Adipocyte (in vitro differentiated cells): Measurements from ENCODE around the gene SYDE2.
"Not testable (repeated sequence)": the region's sequence is repeated elsewhere in the genome, so short reads cannot be mapped to it uniquely, and the experiment has no call there.

ENCODE experiments used
- DNase-seq: peaks from one replicate; pipeline ENCODE4 v3.0.0-alpha.2; 2015; ENCODE audit warnings: low read depth
- H3K27me3 ChIP-seq: replicated peaks from 2 replicates; pipeline ENCODE4 v1.7.0; 2013; ENCODE audit warnings: mild to moderate bottlenecking, low read length, moderate library complexity; ENCODE audit not compliant: control insufficient read depth, insufficient read depth
- H3K36me3 ChIP-seq: 2 replicates; pipeline ENCODE4 v1.7.0; 2013; ENCODE audit warnings: low read length, mild to moderate bottlenecking, moderate library complexity; ENCODE audit not compliant: control insufficient read depth, insufficient read depth, severe bottlenecking
- H3K4me1 ChIP-seq: 2 replicates; pipeline ENCODE4 v1.7.0; 2013; ENCODE audit warnings: mild to moderate bottlenecking, low read length, moderate library complexity; ENCODE audit not compliant: control insufficient read depth, insufficient read depth
- H3K4me3 ChIP-seq: 2 replicates; pipeline ENCODE4 v1.7.0; 2013; ENCODE audit warnings: mild to moderate bottlenecking, low read length, moderate library complexity
- H3K9ac ChIP-seq: 2 replicates; pipeline ENCODE4 v1.7.0; 2013; ENCODE audit warnings: mild to moderate bottlenecking, low read length, moderate library complexity
- H3K9me3 ChIP-seq: 2 replicates; pipeline ENCODE4 v1.7.0; 2013; ENCODE audit warnings: mild to moderate bottlenecking, low read length, moderate library complexity; ENCODE audit not compliant: control insufficient read depth

SYDE2 gene

DNA sequence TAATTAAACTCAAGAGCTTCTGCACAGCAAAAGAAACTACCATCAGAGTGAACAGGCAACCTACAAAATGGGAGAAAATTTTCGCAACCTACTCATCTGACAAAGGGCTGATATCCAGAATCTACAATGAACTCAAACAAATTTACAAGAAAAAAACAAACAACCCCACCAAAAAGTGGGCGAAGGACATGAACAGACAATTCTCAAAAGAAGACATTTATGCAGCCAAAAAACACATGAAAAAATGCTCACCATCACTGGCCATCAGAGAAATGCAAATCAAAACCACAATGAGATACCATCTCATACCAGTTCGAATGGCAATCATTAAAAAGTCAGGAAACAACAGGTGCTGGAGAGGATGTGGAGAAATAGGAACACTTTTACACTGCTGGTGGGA lies 13.8 kb downstream of the SYDE2 start:
- not testable (repeated sequence) for H3K9me3 ChIP-seq, DNase-seq, H3K4me3 ChIP-seq, H3K9ac ChIP-seq, H3K27me3 ChIP-seq, H3K4me1 ChIP-seq
- H3K36me3 ChIP-seq = peaks cover 35% of the 10 kb centered on the region

DNA sequence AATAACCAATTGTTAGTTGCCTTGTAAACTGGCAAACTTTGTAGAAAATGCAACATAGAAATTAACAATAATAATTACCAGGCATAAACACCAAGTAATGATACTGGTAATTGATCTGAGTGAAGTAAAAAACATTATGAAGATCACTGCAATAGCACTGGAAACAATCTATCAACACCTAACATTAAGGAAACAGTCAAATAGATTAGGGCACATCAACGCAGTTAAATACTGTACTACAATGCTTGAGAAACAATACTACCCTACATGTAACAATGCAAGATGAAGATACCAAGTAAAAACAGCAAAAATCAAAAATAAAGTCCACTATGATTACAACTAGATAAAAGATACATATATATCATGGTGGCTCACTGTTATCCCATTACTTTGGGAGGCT lies 16.6 kb downstream of the SYDE2 start:
- no peak overlapping the region for H3K4me3 ChIP-seq
- H3K9me3 ChIP-seq = no peaks in the 10 kb centered on the region
- no peaks in the 10 kb centered on the region for H3K4me1 ChIP-seq
- DNase-seq = no peak
- H3K27me3 ChIP-seq = no peaks in the 10 kb centered on the region
- H3K36me3 ChIP-seq = peaks cover 27% of the 10 kb centered on the region
- H3K9ac ChIP-seq = no peak overlapping the region

DNA sequence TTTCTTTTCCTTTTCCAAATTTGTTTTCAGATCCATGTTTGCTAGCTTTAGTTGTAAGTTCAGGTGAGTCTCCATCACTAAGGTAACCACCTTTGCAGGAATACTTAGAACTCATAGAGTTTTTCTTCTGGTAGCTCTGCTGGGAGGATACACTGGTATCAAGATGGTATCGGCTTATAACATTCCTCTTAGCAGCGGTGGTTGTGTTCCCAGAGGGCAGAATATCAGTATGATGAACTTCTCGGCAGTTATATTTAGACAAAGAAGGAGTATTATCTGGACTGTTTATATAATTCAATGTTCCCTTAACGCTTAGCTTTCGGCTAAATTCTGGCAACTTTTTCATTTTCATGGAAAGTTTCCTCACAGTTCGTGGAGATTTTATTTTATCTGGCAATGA lies 18.1 kb downstream of the SYDE2 start:
- DNase-seq = no peak
- H3K9ac ChIP-seq = no peak overlapping the region
- no peaks in the 10 kb centered on the region for H3K9me3 ChIP-seq
- H3K27me3 ChIP-seq = no peaks in the 10 kb centered on the region
- H3K4me3 ChIP-seq = no peak overlapping the region
- peaks cover 16% of the 10 kb centered on the region for H3K36me3 ChIP-seq
- no peaks in the 10 kb centered on the region for H3K4me1 ChIP-seq

DNA sequence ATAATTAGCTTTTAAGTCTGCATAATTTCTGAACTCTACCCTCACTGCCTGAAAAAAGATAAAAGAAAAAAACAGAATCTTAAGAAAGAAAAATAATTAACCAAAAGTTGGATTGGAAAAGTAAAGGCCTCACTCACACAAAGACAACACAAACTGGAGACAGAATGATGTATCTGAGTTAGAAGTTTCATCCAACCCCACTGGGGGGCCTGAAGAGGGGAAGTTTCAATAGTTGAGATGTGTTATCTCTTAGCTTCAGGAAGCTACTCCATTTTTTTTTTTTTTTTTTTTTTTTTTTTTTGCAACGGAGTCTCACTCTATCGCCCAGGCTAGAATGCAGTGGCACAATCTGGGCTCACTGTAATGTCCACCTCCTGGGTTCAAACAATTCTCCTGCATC lies 19.9 kb downstream of the SYDE2 start:
- no peak overlapping the region for H3K4me3 ChIP-seq
- no peaks in the 10 kb centered on the region for H3K9me3 ChIP-seq
- H3K4me1 ChIP-seq = no peaks in the 10 kb centered on the region
- no peaks in the 10 kb centered on the region for H3K27me3 ChIP-seq
- DNase-seq = no peak
- peaks cover 16% of the 10 kb centered on the region for H3K36me3 ChIP-seq
- H3K9ac ChIP-seq = no peak overlapping the region

DNA sequence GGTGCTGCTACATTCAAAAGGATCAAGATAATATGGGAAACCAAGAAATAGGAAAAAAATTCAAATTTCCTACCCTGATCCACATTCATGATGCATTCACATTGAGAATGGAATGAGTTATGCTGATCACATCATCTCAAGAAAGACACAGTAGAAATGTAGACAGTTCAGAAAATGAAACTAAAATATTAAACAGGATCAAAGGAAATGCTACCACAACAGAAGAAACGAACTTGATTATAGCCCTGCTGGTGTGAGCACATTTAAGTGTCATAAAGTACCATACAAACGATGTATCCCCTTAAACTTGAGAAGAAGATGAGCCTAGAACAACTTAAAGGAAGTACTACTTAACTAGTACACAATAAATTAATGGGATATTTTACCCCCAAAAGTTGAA lies 21.3 kb downstream of the SYDE2 start:
- Histone ChIP-seq H3K9ac (no peak overlapping the region), H3K9me3 (no peaks in the 10 kb centered on the region), H3K27me3 (no peaks in the 10 kb centered on the region), H3K36me3 (peaks cover 16% of the 10 kb centered on the region), H3K4me3 (no peak overlapping the region), H3K4me1 (no peaks in the 10 kb centered on the region)
- no peak for DNase-seq

DNA sequence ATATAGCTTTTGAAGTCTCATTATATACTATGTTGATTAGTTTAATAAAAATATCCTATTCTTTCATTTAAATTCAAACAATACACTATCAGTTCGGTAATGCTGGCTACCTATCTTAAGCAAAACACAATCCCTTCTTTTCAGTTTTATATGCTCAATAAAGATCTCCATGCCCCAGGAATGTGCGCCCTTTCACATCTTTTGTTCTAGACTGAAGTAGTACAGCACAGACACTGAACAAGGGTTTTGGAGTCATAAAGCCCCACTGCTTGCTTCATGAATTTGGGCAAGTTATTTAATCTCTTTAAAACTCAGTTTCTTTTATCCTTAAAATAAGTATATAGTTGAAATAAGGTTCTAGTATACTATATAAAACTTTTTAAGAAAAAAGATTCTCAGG lies 22.4 kb downstream of the SYDE2 start:
- peaks cover 16% of the 10 kb centered on the region for H3K36me3 ChIP-seq
- H3K9me3 ChIP-seq = no peaks in the 10 kb centered on the region
- H3K4me1 ChIP-seq = no peaks in the 10 kb centered on the region
- no peaks in the 10 kb centered on the region for H3K27me3 ChIP-seq
- DNase-seq = no peak
- no peak overlapping the region for H3K4me3 ChIP-seq
- H3K9ac ChIP-seq = no peak overlapping the region

DNA sequence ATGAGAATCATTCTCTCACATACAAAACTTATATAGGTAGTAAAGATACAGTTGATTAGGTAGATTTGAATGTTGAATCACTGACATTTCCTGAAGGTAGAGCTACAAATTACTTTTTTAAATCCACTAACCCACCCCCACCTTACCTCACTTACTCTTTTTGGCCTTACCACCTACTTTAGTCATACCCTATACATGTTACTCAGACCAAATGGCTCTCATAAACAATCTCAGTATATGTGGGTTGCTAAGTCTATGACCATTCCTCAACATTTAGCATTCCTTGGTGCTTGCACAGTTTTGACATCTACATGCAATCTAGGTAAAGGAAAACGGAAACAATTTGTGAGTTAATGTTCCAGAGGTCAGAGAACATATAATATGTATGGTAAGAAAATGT lies 26.3 kb downstream of the SYDE2 start:
- DNase-seq = no peak
- no peak overlapping the region for H3K4me3 ChIP-seq
- no peaks in the 10 kb centered on the region for H3K4me1 ChIP-seq
- no peaks in the 10 kb centered on the region for H3K36me3 ChIP-seq
- no peaks in the 10 kb centered on the region for H3K27me3 ChIP-seq
- H3K9ac ChIP-seq = no peak overlapping the region
- H3K9me3 ChIP-seq = no peaks in the 10 kb centered on the region

DNA sequence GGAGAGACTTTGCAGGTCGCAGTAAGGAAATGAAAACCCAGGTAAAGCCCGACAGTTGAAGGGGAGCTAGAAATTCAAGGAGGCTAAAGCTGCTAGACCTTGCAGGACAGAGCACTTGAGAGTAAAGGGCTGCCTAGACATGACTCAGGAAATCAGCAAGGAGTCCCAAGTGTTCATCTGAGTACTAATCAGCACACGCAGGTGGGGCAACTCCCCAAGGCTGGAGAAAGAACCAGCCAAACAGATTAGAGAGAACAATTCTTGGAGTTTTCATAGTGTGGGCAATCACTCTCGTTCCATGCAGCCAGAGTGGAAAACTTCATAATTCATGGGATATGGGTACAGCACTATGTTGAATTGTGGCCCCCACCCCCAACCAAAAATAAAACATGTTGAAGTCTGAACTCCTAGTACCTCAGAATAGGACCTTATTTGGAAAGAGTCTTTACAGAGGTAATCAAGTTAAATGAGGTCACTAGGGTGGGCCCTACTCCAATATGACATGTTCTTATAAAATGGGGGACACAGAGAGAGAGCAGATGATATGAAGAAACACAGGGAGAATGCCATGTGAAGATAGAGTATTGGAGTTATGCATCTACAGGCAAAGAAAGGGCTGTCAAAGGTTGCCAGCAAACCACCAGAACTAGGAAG lies 28.0 kb downstream of the SYDE2 start:
- DNase-seq = no peak
- Histone ChIP-seq H3K4me1 (no peaks in the 10 kb centered on the region), H3K9ac (no peak overlapping the region), H3K4me3 (no peak overlapping the region), H3K36me3 (peaks cover 6% of the 10 kb centered on the region), H3K27me3 (no peaks in the 10 kb centered on the region), H3K9me3 (no peaks in the 10 kb centered on the region)

DNA sequence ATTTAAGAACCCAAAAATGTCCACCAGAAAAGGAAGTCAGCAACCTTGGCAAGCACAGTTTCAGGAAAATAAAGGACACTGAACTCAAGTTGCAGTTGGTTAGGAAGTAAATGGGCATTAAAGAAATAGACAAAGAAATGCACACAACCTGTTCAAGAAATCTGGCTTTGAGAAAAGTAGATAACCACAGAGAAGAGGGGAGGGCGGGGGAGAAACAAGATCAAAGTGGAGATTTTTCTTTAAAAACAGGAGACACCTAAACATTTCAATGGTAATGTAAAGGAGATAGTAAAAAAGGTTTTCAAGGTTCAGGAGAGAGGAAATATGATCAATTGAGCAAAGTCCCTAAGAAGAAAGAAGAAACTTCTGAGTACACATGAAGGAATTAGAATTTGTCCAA lies 29.1 kb downstream of the SYDE2 start:
- Histone ChIP-seq H3K9ac (no peak overlapping the region), H3K4me1 (no peaks in the 10 kb centered on the region), H3K9me3 (no peaks in the 10 kb centered on the region), H3K27me3 (no peaks in the 10 kb centered on the region), H3K36me3 (peaks cover 6% of the 10 kb centered on the region), H3K4me3 (no peak overlapping the region)
- no peak for DNase-seq

DNA sequence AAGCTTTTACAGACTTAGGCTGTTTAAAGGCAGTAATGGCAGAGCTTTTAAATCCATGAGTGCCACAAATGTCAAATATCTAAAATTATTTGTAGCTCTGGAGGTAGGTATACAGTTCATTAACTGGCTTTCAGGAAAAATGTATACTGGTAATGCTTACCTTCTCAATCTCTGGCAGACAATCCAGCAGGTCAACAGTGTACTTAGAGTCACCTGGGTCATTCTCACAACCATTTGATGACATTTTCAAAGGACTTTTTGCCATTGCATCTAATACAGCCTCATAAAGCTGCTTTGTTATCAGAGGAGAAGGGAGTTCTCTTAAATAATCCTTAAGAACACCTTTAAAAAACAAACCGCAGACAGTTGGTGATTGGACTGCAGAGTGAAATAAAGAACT lies 31.9 kb downstream of the SYDE2 start:
- Histone ChIP-seq H3K9ac (no peak overlapping the region), H3K9me3 (no peaks in the 10 kb centered on the region), H3K4me3 (no peak overlapping the region), H3K27me3 (no peaks in the 10 kb centered on the region), H3K4me1 (no peaks in the 10 kb centered on the region), H3K36me3 (peaks cover 16% of the 10 kb centered on the region)
- DNase-seq = no peak

DNA sequence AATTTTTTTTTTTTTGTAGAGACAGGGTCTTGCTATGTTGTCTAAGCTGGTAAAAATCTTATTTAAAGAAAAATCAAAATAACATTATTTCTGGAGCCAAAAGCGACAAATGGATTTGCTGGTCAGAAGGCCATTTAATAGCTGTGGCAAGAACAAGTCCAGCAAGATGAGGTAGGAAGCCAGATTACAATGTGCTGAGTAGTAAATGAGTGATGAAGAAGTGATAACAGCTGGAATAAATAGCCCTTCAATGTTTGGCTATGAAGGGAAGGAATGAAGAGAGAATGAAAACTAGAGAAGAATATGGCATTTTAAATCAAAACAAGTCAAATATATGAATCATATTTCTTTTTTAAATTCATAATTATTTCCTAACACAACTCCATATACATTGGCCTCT lies 34.5 kb downstream of the SYDE2 start:
- Histone ChIP-seq H3K36me3 (peaks cover 18% of the 10 kb centered on the region), H3K4me3 (no peak overlapping the region), H3K9ac (no peak overlapping the region), H3K27me3 (no peaks in the 10 kb centered on the region), H3K4me1 (no peaks in the 10 kb centered on the region), H3K9me3 (no peaks in the 10 kb centered on the region)
- DNase-seq = peak; percentile 3

DNA sequence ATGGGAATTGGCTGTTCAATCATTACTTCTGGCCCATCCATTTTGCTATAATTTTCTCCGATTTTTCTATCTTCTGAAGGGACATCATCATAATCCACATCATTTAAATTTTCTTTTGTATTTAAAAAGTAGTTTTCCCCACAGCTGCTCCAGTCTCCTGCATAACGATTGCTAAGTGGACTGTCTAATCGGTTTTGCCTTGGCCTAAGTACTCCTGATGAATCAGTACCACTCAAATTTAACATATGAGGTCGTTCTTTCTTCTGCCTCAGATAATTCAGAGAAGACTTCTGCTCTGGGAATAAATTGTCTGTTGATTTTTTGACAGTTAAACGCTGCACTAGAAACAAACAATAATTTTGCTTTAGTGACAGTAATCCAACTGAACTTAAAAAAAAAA lies 41.9 kb downstream of the SYDE2 start:
- Histone ChIP-seq H3K4me1 (no peaks in the 10 kb centered on the region), H3K36me3 (peaks cover 7% of the 10 kb centered on the region), H3K27me3 (no peaks in the 10 kb centered on the region), H3K9ac (no peak overlapping the region), H3K9me3 (no peaks in the 10 kb centered on the region), H3K4me3 (no peak overlapping the region)
- DNase-seq = no peak
